DOHH2 (cell line): ENCODE data around the gene ITGB8.

ENCODE experiments used
- H3F3A ChIP-seq: fragments of 200-600 bp; sonication (generic), shearing (Covaris generic); 2 replicates; pipeline ENCODE4 v1.6.0; 2016; ENCODE audit warnings: antibody characterized with exemption, mild to moderate bottlenecking; ENCODE audit not compliant: control insufficient read depth, insufficient read depth
- H3K27ac ChIP-seq: fragments of 200-600 bp; sonication (generic); 2 replicates; pipeline ENCODE4 v1.5.1; 2014; ENCODE audit warnings: low read depth, mild to moderate bottlenecking, low read length, moderate library complexity
- H3K27me3 ChIP-seq: fragments of 200-600 bp; sonication (generic); 2 replicates; pipeline ENCODE4 v1.6.1; 2014; ENCODE audit warnings: mild to moderate bottlenecking, low read length, mixed read lengths; ENCODE audit not compliant: control insufficient read depth
- H3K36me3 ChIP-seq: fragments of 200-600 bp; sonication (generic); 2 replicates; pipeline ENCODE4 v1.6.1; 2014; ENCODE audit warnings: mild to moderate bottlenecking, low read length, moderate library complexity, mixed read lengths; ENCODE audit not compliant: control insufficient read depth
- H3K4me1 ChIP-seq: fragments of 200-600 bp; sonication (generic); 2 replicates; pipeline ENCODE4 v1.6.1; 2014; ENCODE audit warnings: mild to moderate bottlenecking, low read length, mixed read lengths; ENCODE audit not compliant: control insufficient read depth
- H3K4me2 ChIP-seq: fragments of 200-600 bp; sonication (generic); 2 replicates; pipeline ENCODE4 v1.6.0; 2014; ENCODE audit warnings: mild to moderate bottlenecking, low read length, moderate library complexity
- H3K4me3 ChIP-seq: fragments of 200-600 bp; sonication (generic); 2 replicates; pipeline ENCODE4 v1.5.1; 2014; ENCODE audit warnings: mild to moderate bottlenecking, low read length, mixed read lengths
- H3K79me2 ChIP-seq: fragments of 200-600 bp; sonication (generic); 2 replicates; pipeline ENCODE4 v1.6.1; 2014; ENCODE audit warnings: mild to moderate bottlenecking, low read length, mixed read lengths; ENCODE audit not compliant: control insufficient read depth
- H3K9me2 ChIP-seq: fragments of 200-600 bp; sonication (generic); replicated peaks from 2 replicates; pipeline ENCODE4 v1.6.1; 2014; ENCODE audit warnings: mild to moderate bottlenecking, low read length, mixed read lengths; ENCODE audit not compliant: control insufficient read depth
- H3K9me3 ChIP-seq: fragments of 200-600 bp; sonication (generic); 2 replicates; pipeline ENCODE4 v1.6.1; 2014; ENCODE audit warnings: antibody characterized with exemption, low read length, mixed read lengths; ENCODE audit not compliant: control insufficient read depth, insufficient read depth
- H4K20me1 ChIP-seq: fragments of 200-600 bp; sonication (generic); 2 replicates; pipeline ENCODE4 v1.6.0; 2014; ENCODE audit warnings: low read depth, mild to moderate bottlenecking, antibody characterized with exemption, low read length, moderate library complexity; ENCODE audit not compliant: control insufficient read depth, insufficient read depth
- CTCF ChIP-seq: fragments of 200-600 bp; sonication (generic); IDR thresholded peaks from one replicate; pipeline ENCODE4 v1.5.1; 2014; ENCODE audit warnings: antibody characterized with exemption, mild to moderate bottlenecking, low read depth, low read length; ENCODE audit not compliant: poor library complexity, severe bottlenecking
- EZH2phosphoT487 ChIP-seq: fragments of 200-600 bp; sonication (generic); IDR thresholded peaks from 2 replicates; pipeline ENCODE4 v1.6.1; 2017; ENCODE audit warnings: borderline replicate concordance, mild to moderate bottlenecking, antibody characterized with exemption, low read length, moderate library complexity, mixed read lengths

ITGB8 gene

GRCh38 chr7:20411372-20411771 is 80.7 kb downstream of the ITGB8 start:
- Histone ChIP-seq H4K20me1 (no peaks in the 10 kb centered on the region), H3K36me3 (no peaks in the 10 kb centered on the region), H3K79me2 (no peaks in the 10 kb centered on the region), H3K9me2 (no peaks in the 10 kb centered on the region; the same call in 1 of the 2 replicates), H3K4me3 (no peak overlapping the region), H3K4me1 (no peaks in the 10 kb centered on the region), H3F3A (no peaks in the 10 kb centered on the region), H3K27ac (no peak overlapping the region), H3K27me3 (no peaks in the 10 kb centered on the region), H3K4me2 (no peak overlapping the region), H3K9me3 (no peaks in the 10 kb centered on the region)
- TF ChIP-seq CTCF, result no peak
- TF ChIP-seq EZH2phosphoT487, result no peak

DNA sequence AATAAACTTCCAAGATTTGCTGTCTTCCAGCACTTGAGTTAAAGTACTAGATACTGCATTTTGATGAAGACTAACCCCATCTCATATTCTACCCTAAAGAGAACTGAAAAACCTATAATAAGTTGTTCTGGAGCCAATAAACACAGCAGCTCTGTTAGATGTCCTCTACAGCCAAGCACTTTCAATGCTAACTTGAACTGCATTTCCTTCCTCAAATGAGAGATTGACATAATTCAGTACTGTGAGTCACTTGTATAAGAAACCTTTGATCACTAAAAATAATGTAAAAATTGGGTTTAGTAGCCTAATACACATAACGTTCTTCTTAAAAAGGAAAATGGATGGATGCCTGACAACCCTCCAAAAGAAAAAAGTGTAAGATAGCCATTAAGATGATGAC is 81.3 kb downstream of the ITGB8 start:
- H3K4me2 ChIP-seq, result no peak overlapping the region
- no peaks in the 10 kb centered on the region for H3K79me2 ChIP-seq
- H3K4me3 ChIP-seq, result no peak overlapping the region
- no peaks in the 10 kb centered on the region; the same call in 1 of the 2 replicates for H3K9me2 ChIP-seq
- no peaks in the 10 kb centered on the region for H3K27me3 ChIP-seq
- peaks cover 3% of the 10 kb centered on the region for H3K4me1 ChIP-seq
- no peaks in the 10 kb centered on the region for H4K20me1 ChIP-seq
- no peaks in the 10 kb centered on the region for H3K36me3 ChIP-seq
- H3K9me3 ChIP-seq, result no peaks in the 10 kb centered on the region
- H3F3A ChIP-seq, result no peaks in the 10 kb centered on the region
- TF ChIP-seq CTCF, result no peak
- no peak for TF ChIP-seq EZH2phosphoT487
- no peak overlapping the region for H3K27ac ChIP-seq

DNA sequence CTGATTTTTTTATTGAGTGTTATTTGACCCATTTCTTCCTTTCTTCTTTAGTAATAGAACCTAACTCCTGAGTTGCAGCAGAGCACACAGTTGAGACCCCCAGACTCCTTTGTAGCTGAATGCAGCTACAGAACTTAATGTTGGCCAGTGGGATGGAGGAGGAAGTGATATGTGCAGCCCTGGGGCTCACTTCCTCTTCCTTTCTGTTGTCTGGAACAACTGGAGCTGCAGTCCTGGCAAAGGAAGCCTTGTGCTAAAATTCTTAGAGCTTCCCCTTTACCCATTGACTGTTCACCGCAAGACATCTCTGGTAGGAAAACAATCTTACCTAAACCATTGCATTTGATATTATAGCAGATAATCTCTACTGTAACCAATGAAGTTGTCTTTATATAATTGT is 86.6 kb downstream of the ITGB8 start:
- Histone ChIP-seq H3K79me2 (no peaks in the 10 kb centered on the region), H3K4me2 (no peak overlapping the region), H3K36me3 (no peaks in the 10 kb centered on the region), H4K20me1 (no peaks in the 10 kb centered on the region), H3K9me2 (no peaks in the 10 kb centered on the region), H3K9me3 (no peaks in the 10 kb centered on the region), H3F3A (no peaks in the 10 kb centered on the region), H3K4me3 (no peak overlapping the region), H3K27ac (no peak overlapping the region), H3K27me3 (no peaks in the 10 kb centered on the region), H3K4me1 (peaks cover 8% of the 10 kb centered on the region)
- no peak for TF ChIP-seq CTCF
- TF ChIP-seq EZH2phosphoT487, result no peak
